HG03196 (cell line): ENCODE measurements around the gene AGTR1.
"Not testable (repeated sequence)": the region's sequence is repeated elsewhere in the genome, so short reads cannot be mapped to it uniquely, and the experiment has no call there.

Source experiments
- ATAC-seq: cut with Tn5 transposase; IDR thresholded peaks from one replicate; pipeline ENCODE4 v1.9.1; 2021; ENCODE audit not compliant: unreplicated experiment

AGTR1 gene

DNA sequence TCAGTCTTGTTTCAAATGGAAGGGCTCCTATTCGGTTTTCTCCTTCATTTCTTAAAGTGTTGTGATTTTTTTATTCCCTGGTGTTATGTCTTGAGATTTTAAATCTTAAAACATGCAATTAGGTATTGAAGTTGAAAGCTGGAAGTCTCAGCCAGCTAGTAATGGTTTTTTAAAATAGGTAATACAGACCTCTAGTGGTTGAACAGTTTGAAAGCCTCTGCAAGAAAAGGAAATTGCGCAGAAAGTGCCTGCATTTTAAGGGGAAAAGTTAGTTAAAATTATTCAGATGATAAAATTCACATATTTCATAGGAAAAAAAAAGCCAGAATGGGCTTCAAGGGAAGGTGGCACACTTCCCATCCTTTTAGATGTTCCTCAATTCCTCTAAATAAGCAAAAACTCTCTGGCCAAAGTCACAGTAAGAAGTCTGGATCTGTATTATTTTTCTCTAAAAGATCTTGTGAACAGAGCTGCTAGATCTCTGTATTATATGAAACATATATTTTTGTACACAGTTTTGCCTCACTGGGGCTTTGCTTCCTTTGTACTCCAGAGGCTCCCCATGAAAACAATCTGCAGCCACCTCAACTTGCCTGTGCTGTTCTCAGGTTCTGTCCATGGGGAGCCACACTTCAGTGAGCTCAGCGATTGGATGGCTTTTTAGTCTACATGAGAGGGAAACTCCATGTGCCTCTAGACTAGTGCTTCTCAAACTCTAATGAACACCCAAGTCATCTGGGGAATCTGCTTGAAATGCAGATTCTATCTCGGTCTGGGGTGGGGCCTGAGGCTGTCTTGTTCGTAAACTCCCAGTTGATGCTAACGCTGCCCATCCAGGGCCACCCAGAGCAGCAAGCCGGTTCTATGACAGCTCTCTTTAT lies 21.5 kb downstream of the AGTR1 start:
- no peak for ATAC-seq

DNA sequence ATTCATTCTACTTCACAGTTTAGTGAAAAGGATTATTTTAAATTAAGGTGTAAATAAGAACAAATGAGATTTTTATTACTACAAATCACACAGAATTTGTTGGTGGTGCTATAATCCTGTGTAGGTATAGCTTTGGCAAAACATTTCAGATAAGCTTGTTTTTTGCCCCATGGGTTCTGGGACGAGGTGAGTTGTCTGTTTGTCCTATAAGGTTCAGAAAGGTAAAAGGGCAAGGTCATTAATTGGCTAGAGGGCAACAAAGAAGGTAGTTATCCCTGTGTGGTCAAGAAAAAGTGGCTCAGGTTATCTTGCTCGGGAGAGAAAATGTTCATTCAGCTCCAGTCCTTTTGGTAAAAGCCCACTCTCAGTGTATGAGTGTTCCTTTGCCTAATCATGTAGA lies 23.2 kb downstream of the AGTR1 start:
- ATAC-seq: no peak

DNA sequence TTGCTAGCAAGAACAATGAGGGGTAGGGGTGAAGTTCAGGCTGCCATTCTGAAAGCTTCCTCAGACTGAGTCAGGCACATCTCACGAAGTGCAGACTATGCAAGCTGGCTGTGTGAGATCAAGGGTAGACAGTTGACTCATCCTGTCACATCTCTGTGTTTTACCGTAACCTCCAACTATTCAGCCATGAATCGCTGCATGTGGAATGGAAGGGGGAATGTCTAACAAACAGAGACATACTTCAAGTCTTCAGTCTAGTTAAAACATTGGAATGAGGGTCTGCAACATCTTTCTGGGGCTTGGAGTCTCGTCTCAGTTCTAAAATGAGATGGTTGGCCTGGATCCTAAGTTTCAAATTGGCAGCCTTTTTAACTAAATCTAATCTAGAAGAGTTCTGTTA lies 25.9 kb downstream of the AGTR1 start:
- no peak for ATAC-seq

DNA sequence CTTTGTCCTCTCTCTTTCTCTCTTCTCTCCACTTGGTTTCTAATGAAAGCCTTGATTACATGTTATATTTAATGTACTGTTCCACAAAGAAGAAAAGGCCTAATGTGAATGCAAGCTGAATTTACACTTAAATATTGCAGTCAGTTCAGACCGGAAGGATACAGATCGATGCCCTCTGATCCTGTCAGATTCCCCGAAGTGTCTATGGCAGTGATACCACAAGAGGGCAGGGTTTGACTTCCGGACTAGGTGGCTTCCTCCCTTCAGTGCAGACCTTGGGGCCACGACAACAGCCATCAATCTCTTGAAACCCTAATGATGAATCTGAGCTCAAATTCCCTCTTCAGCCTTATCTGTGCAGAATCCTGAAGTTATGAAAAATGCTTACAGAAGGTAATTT lies 29.5 kb downstream of the AGTR1 start:
- peak; percentile 89 for ATAC-seq

DNA sequence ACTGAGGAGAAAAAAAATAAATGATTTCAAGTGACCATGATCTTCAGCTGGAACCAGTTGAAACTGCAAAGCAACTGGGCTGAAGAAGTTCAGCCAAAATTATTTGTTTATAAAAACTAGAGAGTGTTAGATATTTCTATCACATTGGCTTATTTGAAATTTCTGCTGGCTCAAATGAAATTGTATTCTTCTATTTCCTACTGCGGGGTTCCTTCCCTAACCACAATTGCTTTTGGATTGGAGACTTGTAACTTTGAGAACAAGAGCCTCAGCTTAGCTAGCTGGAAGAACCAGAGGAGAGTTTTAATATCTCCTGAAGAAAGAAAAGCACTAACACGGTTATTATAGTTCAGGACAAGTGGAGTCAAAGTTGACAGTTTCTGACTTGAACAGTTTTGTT lies 31.1 kb downstream of the AGTR1 start:
- ATAC-seq: no peak

DNA sequence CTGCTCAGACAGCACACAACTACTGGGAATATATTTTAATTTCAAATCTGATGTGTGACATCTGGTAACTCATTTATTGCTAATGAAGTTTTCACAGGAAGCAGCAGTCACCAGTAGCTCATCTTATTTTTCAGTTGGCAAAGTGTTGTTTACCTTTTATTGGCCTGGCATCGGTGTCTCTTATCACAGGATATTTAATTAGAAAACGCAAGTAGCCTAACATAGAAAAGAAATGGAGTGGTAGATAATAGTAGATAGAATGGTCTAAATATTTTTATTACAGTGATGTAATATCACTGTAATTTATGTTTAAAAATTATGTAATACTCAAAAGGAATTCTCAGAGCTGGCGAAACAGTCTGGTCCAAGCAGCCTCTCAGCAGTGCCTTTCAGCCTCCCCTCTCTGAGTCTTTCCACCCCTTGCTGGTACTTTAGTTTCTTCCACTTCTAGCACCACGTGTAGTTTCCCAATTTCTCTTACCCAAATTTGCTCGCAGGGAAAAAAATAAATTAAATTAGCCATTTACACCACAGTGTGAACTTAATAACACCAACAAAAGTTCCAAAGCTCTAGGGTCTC lies 31.9 kb downstream of the AGTR1 start:
- ATAC-seq: no peak

DNA sequence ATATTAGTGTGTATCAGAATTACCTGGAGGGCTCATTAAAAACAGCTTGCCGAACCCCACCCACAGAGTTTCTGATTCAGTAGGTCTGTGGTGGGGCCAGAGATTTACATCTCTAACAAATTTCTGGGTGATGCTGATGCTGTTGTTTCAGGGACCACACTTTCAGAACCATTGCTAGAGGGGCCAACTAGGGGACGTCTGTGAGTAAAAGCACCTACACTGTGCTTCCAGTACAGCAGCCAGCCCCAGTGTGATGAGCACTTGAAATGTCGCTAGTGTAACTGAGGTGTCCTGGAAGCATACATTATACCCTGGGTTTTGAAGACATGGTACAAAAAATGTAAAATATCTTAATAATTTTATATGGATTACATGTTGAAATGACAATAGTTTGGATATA lies 33.0 kb downstream of the AGTR1 start:
- no peak for ATAC-seq

DNA sequence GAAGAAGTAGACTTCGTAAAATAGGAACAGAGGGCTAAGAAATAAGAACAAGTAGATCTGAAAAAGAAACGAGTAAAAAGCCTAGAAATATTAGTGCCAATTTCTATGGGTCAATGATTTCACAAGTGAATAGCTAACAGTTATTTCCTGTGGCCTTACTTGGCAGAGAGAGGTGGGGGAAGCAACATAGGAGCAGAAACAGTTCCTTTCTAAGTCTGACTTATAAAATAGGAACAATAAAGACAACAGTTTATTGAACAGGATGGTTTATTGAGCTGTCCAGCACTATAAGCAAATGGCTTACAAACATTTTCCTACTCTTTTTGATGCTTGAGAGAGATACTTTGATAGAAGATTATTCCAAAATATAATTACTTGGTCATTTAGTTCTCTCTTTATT lies 37.9 kb downstream of the AGTR1 start:
- ATAC-seq: no peak

DNA sequence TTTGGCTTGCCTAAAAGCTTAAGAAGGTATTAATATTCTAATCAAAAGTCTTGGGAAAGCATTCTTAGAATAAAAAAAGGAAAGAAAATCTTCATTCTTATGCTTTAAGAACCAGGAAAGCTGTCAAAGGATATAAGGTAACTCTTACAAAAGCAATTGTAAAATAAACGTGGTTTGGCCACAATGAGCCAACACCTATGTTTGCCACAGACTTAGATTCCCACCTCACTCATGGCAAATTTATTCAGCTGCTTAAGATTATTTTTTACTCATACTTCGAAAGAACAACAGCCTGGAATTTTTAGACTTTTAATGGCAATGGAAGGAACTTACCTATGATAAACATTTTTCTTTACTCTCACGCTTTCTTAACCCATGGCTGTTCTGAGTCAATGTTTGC lies 38.4 kb downstream of the AGTR1 start:
- ATAC-seq: no peak

DNA sequence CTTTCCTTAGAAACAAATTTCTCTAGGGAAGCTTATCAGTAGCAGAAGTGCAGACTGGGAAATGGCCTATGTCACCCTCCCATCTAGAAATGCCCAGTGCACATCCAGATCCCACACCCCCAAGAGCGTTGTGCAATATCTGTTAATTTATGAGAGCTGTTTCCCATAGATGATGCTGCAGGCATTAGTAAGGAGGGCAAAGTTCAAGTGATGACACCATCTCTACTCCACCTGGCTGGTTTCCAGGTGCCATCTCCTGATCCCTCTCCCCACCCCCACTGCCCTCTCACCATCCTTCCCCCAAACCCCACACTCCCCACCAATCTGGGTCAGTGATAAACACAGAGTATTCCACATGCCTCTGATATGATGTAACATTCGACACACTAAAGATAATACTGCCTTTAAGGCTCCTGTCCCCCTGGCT lies 39.4 kb downstream of the AGTR1 start:
- ATAC-seq: no peak

DNA sequence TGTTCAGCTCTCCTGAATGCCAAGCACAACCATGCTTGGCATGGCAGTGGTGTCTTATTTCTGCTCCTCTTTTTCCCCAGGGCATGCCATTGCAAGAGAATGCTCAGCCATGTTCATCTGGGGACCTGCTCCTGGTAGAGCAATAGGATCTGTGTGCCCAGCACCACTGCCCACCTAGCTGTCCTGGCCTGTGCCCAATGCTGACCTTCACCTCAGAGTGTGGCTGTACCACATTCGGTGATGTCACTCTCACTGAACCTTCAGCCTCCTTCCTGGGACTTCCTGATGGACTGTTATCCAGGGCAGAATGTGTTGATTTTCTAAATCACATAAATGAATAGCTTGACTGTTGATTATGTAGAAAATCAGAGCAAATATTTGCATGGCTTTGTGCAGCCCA lies 42.0 kb downstream of the AGTR1 start:
- ATAC-seq: no peak

DNA sequence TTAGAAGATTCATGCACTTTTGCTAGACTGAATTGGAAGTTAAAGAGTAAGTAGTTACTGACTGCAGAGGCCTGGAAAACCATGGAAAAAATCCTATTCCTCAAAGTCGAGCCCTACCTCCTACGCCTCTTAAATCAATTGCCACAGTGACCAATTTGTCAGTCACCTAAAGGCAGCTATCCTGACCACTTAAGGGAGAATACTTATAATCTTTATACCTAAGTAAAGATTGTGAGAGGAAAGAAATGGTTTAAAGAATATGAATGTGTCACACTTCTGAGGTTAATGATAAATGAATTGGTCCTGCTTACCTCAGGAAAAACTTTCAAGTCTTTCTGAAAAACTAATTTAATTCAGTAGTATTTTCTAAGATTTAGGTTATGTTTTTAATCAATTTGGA lies 42.6 kb downstream of the AGTR1 start:
- no peak for ATAC-seq

DNA sequence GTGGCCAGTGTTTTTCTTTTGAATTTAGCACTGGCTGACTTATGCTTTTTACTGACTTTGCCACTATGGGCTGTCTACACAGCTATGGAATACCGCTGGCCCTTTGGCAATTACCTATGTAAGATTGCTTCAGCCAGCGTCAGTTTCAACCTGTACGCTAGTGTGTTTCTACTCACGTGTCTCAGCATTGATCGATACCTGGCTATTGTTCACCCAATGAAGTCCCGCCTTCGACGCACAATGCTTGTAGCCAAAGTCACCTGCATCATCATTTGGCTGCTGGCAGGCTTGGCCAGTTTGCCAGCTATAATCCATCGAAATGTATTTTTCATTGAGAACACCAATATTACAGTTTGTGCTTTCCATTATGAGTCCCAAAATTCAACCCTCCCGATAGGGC lies 43.5 kb downstream of the AGTR1 start:
- no peak for ATAC-seq

DNA sequence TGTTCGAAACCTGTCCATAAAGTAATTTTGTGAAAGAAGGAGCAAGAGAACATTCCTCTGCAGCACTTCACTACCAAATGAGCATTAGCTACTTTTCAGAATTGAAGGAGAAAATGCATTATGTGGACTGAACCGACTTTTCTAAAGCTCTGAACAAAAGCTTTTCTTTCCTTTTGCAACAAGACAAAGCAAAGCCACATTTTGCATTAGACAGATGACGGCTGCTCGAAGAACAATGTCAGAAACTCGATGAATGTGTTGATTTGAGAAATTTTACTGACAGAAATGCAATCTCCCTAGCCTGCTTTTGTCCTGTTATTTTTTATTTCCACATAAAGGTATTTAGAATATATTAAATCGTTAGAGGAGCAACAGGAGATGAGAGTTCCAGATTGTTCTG lies 44.4 kb downstream of the AGTR1 start:
- ATAC-seq: no peak

DNA sequence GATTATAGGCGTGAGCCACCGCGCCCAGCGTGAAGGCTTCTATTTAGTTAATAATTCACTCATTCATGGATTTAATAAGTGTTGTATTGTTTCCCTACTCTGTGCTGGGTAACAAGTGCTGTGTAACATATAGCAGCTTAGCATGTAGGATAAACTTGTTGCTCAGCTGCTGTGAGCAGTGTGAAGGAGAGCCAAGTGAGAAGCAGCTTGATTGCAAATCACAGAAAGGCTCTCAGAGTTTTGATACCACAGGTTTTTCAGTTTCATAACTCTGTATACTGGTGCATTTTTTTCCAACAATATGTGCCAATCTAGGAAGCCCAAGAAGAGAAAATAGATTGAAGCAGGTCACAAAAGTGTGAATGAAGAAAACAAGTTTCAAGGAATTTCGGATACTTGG lies 48.4 kb downstream of the AGTR1 start:
- no peak for ATAC-seq

DNA sequence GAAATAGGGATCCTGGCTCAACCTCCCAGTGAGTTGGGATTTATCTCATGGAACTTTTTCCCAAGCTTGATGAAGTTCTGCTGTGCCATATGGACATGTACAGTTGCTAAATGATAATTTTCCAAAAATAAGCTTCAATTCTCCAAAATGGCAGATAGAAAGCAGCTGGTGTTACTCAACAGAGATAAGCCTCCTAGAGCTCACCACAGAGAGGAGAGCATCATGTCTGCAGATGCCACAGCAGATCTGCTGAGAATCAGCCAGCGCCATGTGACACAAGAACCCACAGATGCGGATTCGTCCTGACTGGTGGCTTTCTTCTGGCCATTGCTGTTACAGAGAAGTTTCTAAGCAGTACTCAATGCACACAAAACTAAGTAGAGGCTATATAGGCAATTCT lies 50.6 kb downstream of the AGTR1 start:
- ATAC-seq: no peak

DNA sequence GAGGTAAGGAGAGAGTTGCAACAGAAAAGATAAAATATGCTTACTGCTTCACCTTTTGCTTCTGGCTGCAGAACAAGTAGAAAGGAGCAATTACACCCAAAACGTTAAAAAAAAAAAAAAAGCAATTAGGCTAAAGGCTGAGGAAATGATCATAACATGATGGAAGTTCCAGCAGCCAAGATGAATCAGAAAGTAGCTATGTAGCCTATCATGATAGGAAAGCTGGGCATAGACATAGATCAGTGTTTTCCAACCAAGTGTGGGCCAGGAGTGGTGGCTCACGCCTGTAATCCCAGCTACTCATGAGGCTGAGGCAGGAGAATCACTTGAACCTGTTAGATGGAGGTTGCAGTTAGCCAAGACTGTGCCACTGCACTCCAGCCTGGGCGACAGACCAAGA lies 52.6 kb downstream of the AGTR1 start:
- ATAC-seq: no peak

DNA sequence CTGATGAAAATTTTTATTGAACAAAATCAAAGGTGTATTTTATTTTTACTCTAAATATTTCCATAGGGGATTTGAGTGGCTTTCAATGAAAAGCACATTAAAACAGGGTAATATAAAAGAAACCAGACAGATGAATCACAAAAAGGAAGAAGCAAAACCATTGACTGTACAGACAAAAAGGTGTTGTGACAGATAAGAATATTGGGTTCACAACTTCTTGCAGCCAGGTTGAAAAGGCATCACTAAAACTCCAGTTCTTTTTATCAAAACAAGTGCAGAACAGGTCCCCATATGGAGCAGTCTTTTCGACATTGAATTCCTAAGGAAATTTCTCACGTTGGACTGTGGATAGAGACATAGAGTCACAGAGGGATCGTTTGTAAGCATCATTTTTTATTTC lies 53.8 kb downstream of the AGTR1 start:
- ATAC-seq: no peak

DNA sequence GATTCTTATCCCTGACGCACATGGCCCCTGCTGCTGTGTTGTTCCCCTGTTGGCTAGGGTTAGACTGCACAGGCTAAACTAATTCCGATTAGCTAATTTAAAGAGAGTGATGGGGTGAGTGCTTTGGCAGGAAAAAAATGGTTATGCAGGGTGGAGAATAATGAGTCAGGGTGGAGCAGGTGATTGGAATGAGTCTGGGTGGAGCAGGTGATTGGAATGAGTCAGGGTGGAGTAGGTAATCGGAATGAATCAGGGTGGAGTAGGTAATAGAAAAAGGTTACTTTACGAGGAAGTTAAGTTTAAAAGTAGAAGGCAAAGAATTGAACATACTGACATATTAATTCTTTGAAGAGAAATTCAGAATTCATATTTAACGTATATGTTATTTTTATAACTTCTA lies 55.7 kb downstream of the AGTR1 start:
- ATAC-seq: not testable (repeated sequence)

DNA sequence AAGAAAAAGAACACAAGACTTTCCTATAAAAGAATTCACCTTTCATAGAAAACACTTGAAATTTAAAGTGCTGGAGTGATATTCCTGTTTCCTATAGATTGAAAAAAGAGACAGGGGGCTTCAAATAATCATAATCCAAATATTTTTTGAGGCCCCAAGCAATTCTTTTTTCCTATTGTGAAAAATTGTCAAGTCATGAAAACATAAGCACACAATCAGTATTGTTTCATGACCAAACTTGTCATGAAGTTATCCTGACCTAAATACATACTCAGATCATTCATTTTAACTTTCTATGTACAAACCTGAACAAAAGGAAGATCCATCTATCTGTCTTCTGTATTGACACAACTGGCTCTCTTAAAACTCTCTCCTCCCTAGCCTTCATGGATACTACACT lies 57.9 kb downstream of the AGTR1 start:
- ATAC-seq: no peak

DNA sequence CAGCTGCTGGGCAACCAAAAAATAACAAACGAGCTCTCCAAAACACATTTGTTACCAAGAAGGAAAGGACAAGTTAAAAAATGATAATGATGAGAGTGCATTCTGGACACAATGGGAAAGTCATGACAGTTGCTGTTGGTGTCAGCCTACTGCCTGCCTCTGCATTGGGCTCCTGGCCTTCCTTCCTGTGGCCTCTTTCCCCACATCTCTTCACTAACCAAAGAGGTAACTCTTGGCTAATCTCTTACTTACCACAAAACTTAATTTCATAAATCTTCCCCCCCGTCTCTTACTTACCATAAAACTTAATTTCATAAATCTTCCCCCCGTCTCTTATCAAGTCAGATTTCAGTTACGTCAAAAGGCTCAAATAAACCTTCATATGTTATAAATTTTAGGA lies 58.6 kb downstream of the AGTR1 start:
- ATAC-seq: no peak

DNA sequence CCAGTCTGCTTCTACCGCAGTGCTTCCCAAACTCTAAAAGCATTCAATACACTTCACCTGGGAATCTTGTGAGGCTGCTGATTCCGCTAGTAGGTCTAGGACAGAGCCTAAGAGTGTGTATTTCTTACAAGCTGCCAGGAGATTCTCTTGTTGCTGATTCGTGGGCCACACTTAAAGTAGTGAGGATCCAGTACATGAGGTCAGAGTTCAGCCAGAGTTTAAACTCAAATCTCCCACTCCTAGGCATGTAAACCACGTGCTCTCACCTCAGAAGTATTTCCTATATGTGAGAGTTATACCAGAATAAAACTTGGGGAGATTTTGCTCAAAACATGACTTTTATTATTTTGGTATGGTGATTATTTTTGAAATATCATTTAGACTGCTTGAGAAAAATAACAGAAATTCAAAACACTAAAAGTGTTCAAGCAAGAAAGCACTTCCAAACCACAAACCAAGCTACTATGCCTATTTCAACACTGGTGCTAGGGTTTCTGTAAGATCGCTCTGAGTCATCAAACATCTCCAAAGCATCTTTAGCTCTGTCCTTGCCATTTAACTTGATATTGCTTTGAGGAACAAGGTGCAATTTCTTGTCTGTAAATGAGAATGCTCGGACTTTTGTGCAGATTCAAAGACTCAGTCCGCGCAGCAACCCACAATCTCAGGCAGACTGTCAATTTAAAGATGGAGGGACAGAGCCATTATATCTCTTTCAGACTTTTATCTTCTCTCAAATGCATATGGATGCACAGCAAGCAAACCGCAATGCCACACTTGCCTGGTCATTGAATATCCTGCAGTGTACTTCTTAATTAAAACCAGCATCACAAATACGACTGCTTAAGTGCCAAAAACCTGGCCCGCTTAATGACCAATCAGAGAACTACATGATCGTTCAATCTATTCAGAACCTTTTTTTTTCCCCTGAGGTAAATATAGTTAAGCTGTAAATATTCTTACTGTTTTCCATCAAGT lies 59.8 kb downstream of the AGTR1 start:
- no peak for ATAC-seq
